ENCODE measurements around the gene FAXDC2.

DNA sequence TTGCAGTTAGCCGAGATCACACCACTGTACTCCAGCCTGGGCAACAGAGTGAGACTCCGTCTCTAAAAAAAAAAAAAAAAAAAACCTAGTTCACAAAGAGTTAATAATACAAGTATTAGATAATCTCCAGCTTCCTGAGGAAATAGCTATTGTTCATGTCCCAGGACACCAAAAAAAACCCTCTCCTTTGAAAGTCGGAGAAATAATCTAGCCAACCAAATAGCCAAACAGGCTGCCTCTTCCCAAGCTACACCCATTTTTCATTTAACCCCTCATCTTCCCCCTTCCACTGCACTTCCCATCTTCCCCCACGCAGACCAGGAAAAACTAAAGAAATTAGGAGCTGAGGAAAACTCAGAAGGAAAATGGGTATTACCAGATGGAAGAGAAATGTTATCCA lies 31.6 kb upstream of the FAXDC2 start:
- TF ChIP-seq CTCF (tag by site-specific recombination; IDR thresholded peaks at IDR 0.05) (no peak), SETDB1 (IDR thresholded peaks at IDR 0.05; ENCODE audit: insufficient read length, low read length) (no peak), ZNF639 (tag by site-specific recombination; IDR thresholded peaks at IDR 0.05) (no peak), HOXC10 (CRISPR knock-in tag; IDR thresholded peaks at IDR 0.05) (no peak), ZNF146 (tag by site-specific recombination; IDR thresholded peaks at IDR 0.05) (no peak), MYNN (tag by site-specific recombination; IDR thresholded peaks at IDR 0.05; ENCODE audit: borderline replicate concordance) (no peak)
- TF ChIP-seq, protein P1, sequence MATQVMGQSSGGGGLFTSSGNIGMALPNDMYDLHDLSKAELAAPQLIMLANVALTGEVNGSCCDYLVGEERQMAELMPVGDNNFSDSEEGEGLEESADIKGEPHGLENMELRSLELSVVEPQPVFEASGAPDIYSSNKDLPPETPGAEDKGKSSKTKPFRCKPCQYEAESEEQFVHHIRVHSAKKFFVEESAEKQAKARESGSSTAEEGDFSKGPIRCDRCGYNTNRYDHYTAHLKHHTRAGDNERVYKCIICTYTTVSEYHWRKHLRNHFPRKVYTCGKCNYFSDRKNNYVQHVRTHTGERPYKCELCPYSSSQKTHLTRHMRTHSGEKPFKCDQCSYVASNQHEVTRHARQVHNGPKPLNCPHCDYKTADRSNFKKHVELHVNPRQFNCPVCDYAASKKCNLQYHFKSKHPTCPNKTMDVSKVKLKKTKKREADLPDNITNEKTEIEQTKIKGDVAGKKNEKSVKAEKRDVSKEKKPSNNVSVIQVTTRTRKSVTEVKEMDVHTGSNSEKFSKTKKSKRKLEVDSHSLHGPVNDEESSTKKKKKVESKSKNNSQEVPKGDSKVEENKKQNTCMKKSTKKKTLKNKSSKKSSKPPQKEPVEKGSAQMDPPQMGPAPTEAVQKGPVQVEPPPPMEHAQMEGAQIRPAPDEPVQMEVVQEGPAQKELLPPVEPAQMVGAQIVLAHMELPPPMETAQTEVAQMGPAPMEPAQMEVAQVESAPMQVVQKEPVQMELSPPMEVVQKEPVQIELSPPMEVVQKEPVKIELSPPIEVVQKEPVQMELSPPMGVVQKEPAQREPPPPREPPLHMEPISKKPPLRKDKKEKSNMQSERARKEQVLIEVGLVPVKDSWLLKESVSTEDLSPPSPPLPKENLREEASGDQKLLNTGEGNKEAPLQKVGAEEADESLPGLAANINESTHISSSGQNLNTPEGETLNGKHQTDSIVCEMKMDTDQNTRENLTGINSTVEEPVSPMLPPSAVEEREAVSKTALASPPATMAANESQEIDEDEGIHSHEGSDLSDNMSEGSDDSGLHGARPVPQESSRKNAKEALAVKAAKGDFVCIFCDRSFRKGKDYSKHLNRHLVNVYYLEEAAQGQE (tag by site-specific recombination; IDR thresholded peaks at IDR 0.05) = no peak

Data from HEK293 (cell line).